GM21786 (cell line): ENCODE data around the gene PPP1R9A.

Experiments used
- ATAC-seq: cut with Tn5 transposase; IDR thresholded peaks from one replicate; pipeline ENCODE4 v1.9.1; 2021; ENCODE audit not compliant: unreplicated experiment

Gene PPP1R9A

DNA sequence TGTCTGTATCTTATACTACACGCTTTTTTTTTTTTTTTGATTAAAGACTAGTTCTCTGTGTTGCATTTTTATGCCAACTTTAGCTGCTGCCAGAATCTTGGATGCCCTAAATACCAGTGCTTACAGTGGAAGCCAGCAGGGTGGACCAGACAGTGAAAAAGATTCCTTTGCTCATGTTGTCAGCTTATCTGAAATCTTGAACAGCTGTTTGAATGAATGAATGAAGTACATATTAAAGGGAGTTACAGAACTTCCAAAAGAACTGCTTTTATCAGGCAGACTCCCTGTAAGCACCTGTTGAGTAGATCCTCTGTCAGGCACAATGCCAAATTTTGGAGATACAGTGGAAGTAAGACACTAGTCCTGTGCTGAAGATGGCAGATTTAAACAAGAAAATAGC, 184.9 kb downstream of the PPP1R9A start:
- ATAC-seq = no peak

GRCh38 chr7:95095259-95095965, 188.0 kb downstream of the PPP1R9A start:
- no peak for ATAC-seq

- ATAC-seq = no peak
These were observed 188.7 kb downstream of the PPP1R9A start for GRCh38 chr7:95095966-95096540.

DNA sequence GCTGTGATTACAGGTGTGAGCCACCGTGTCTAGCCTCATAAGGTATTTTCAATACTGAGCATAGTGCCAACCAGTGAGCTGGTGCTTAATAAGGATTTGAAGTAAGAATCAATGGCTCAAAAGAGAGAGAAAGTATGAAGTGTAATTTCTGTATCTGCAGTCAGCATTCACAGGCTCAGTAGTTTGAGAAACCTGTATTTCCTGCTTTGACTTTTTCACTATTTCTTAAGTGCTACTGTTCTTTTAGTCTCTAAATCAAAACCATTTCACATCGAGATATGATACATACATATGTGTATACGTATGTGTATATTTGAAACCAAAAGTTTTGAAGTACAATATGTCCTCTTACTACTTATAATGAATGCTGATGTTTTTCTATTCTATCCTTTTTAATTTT, 189.9 kb downstream of the PPP1R9A start:
- no peak for ATAC-seq

- no peak for ATAC-seq
These were observed 190.5 kb downstream of the PPP1R9A start for GRCh38 chr7:95097851-95098250.

- ATAC-seq = no peak
These were observed 191.7 kb downstream of the PPP1R9A start for GRCh38 chr7:95099106-95099505.

DNA sequence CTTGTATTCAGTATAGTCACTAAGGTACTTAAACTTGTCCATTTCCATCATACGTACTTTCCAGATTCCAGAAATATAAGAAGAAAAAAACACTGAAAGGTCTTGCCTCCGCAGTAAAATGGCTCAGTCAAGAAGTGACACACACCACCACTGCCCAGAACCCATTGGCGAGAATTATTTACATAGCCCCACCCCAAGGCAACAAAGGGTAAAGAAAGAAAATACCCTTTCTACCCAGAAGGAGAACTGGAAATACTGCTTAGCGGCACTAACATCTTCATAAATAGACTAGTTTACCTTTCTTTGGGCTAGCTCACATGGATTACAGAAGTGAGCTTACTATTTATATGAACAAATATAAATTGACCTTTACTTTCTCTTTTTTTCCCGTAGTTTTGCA, 194.0 kb downstream of the PPP1R9A start:
- no peak for ATAC-seq

- no peak for ATAC-seq
These were observed 195.3 kb downstream of the PPP1R9A start for GRCh38 chr7:95102662-95103061.

GRCh38 chr7:95104739-95105138, 197.3 kb downstream of the PPP1R9A start:
- no peak for ATAC-seq

DNA sequence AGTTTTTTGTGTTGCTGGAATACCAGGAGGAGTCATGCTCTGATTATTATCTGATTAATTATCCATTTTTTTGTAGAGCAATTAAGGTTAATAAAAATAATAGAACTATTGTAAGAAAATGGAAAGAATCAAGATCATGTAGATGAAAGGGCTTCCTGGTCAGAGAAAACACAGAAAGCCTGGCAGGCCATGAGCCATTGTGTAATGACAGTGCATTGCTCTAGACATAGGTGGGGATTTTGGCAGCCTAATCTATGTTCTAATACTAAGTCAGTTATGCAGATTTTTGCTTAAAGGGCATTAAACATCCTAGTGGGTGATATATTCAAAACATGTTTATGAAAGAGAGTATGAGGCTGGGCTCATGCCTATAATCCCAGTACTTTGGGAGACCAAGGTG, 198.2 kb downstream of the PPP1R9A start:
- ATAC-seq = no peak

DNA sequence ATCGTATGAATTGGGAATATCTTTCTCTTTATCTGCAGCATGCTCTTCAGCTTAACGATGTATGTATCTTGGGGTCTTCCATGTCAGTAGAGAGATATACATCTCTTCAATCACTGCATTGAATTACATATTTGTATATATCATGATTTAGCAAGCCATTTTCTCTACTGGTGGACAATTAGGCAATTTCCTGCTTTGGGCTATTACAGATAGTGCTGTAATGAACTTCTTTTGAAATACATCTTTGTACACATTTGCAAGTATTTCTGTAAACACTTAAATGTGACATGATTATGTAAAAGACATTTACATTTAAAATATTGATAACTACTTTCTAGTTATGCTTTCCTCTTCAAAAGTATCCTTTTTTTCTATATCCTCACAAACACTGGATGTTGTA, 199.0 kb downstream of the PPP1R9A start:
- ATAC-seq = no peak

- no peak for ATAC-seq
These were observed 203.3 kb downstream of the PPP1R9A start for GRCh38 chr7:95110707-95111106.

- no peak for ATAC-seq
These were observed 206.2 kb downstream of the PPP1R9A start for GRCh38 chr7:95113590-95113989.

- no peak for ATAC-seq
These were observed 218.8 kb downstream of the PPP1R9A start for GRCh38 chr7:95126053-95126709.

DNA sequence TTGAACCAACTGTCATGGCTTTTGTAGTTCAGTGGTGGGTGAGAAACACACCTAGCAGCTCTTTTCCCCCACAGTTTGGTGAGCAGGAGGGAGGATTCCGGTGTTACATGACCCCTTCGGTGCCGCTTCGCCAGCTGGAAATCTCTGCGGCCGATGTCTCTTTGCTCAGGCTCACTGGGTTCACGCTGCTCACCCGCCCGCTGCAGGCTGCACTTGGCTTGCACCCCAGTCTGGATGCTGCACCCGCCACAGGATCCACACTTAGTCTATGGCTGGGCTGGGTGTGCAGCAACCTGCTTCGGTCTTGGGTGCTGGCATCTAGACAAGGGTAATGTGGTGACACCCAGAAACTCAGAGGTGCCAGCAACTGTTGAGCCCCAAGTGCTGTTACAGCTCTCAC, 225.1 kb downstream of the PPP1R9A start:
- ATAC-seq = no peak

DNA sequence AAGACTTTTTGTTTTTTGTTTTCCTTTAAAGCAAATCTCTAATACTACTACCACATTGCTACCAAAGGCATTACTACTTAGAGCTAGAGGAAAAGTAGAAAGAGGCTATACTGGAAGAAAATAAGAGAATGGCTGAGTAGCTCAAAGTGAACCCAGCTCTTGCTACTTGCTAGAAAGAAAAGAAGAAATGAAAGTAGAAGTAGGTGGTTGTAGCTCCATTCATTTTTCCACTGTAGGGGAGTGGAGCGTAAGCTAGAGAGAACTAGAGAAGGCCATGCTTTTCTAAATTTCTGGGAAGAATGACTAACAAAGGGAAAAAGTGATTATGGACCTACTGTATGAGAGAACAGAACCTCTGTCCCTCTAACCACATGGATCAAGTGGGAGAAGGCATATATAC, 232.5 kb downstream of the PPP1R9A start:
- ATAC-seq = no peak

DNA sequence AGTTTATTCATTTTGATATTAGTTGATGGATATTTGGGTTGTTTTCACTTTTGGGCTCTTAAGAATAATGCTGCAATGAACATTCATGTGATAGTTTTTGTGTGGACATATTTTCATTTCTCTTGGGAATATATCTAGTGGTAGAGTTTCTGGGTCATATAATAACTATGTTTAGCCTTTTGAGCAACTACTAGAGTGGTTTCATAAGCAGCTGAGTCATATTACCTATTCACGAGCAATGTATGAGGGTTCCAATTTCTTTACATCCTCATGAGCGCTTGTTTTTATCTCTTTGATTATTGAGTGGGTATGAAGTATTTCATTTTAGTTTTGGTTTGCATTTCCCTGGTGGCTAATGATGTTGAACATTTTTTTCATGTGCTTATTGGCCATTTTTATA, 234.4 kb downstream of the PPP1R9A start:
- ATAC-seq = no peak

- no peak for ATAC-seq
These were observed 236.9 kb downstream of the PPP1R9A start for GRCh38 chr7:95144256-95144655.

DNA sequence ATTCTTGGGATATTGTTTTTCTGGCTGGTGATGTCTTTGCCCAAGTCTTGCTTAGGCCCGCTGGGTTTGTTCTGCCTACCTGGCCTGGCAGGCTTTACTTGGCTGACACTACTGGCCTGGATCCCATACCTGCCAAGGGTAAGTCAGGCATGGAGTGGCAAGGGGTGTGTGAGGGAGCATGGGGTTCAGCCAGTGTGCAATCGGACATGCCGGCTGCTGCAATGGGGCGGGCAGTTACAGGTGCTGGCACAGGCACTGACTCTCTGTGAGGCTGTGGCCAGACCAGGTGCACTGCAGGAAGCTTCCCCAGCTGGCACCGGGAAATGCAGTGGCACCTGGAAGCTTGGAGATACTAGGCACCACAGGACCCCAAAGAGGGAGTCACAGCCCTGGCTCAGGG, 248.6 kb downstream of the PPP1R9A start:
- no peak for ATAC-seq

GRCh38 chr7:95157381-95157780, 250.0 kb downstream of the PPP1R9A start:
- ATAC-seq = no peak

GRCh38 chr7:95169678-95170077, 262.3 kb downstream of the PPP1R9A start:
- ATAC-seq = no peak

DNA sequence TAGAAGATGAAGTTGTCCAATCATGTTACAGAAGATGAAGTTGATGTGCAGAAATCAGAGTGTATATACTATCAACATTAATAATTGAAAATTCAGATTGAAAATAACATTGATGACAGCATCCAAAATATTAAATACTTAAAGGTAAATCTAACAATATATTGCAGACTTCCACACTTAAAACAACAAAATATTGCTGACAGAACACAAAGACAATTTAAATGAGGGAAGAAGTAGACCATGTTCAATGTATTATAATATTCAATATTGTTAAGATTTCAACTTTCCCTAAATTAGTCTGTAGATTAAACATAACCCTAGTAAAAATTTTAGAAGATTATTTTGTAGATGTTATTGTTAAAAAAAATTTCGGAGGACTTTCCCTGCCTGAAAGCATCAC, 265.0 kb downstream of the PPP1R9A start:
- ATAC-seq = no peak

GRCh38 chr7:95190515-95190914, 283.1 kb downstream of the PPP1R9A start:
- no peak for ATAC-seq
